ENCODE measurements around the gene FBXW12. TPM values are rescaled to one million over a fixed set of nuclear protein-coding genes. Genes with fewer than 3 reads are reported as not detected.

FBXW12 gene
- total and polyA plus RNA-seq, 4 donors, result not detected

DNA sequence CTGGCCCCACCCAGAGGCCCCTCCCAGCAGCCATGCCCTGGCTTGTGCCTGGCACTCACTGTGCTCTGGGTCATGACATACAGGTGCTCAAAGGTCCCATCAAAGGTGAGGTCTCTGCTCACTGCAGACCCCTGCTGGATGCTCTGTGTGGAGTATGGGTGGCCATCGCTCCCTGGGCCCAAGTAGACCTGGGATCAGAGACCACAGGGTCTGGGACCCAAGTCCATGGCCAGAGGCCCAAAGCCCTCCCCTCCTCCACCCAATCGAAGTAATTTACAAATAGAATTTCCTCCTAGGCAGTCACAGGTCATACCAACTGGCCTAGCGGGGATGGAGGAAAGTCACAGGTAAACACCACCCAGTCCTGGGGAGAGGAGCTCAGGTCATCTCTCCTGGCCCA lies 50.3 kb downstream of the FBXW12 start:
- TF ChIP-seq TAF1 (conservative IDR thresholded peaks at IDR 0.05), result no peak
- peak in 1 of 2 donors; percentile 49 for TF ChIP-seq HNF4A (conservative IDR thresholded peaks at IDR 0.05)
- TF ChIP-seq, protein P1, sequence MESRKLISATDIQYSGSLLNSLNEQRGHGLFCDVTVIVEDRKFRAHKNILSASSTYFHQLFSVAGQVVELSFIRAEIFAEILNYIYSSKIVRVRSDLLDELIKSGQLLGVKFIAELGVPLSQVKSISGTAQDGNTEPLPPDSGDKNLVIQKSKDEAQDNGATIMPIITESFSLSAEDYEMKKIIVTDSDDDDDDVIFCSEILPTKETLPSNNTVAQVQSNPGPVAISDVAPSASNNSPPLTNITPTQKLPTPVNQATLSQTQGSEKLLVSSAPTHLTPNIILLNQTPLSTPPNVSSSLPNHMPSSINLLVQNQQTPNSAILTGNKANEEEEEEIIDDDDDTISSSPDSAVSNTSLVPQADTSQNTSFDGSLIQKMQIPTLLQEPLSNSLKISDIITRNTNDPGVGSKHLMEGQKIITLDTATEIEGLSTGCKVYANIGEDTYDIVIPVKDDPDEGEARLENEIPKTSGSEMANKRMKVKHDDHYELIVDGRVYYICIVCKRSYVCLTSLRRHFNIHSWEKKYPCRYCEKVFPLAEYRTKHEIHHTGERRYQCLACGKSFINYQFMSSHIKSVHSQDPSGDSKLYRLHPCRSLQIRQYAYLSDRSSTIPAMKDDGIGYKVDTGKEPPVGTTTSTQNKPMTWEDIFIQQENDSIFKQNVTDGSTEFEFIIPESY (IDR thresholded peaks at IDR 0.05), result no peak
- no peak overlapping the region for H3K4me3 ChIP-seq (ENCODE audit: low read depth in 1 of 3, low read length in 3 of 3)
- peaks cover 26 to 61% (median 45%) of the 10 kb centered on the region in 4 donors for H3K4me1 ChIP-seq (ENCODE audit: control insufficient read depth in 4 of 4, insufficient read depth in 4 of 4, low read length in 3 of 4)
- H3K27me3 ChIP-seq (ENCODE audit: control insufficient read depth in 4 of 4, insufficient read depth in 4 of 4, low read length in 3 of 4), result no peaks in the 10 kb centered on the region
- WGBS, result 61% methylated on average over 3 of the region's 3 CpGs
- H3K9me3 ChIP-seq (ENCODE audit: control insufficient read depth in 4 of 4, low read length in 3 of 4), result no peaks in the 10 kb centered on the region
- DNase-seq (ENCODE audit: low spot score), result no peak
- no peak overlapping the region for H3K9ac ChIP-seq (ENCODE audit: low read depth in 1 of 2, low read length in 2 of 2)
- H3K36me3 ChIP-seq (ENCODE audit: control insufficient read depth in 4 of 4, insufficient read depth in 3 of 4, low read depth in 1 of 4, low read length in 3 of 4), result peaks cover 0 to 30% (median 17%) of the 10 kb centered on the region in 4 donors
- H3K27ac ChIP-seq (ENCODE audit: low read depth in 1 of 2, low read length in 2 of 2), result no peak overlapping the region

DNA sequence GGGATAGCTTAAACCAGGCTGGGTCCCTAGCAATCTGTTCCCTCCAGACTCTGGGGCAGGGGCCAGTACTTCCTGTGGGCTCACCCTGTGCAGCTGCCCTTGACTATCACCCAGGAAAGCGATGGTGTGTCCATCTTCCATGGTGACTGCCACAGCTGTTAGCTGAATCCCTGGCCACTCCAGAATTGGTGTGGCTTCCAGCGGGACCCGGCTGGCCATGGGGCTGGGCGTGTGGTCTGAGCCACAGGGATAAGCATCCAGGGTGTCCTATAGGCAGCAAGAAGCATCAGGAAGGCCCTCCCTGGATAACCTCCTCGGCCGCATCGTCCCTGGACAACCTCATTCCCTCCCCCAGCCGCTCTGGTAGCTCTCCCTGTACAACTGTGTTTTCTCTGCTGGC lies 50.7 kb downstream of the FBXW12 start:
- no peak overlapping the region for H3K9ac ChIP-seq (ENCODE audit: low read depth in 1 of 2, low read length in 2 of 2)
- H3K36me3 ChIP-seq (ENCODE audit: control insufficient read depth in 4 of 4, insufficient read depth in 3 of 4, low read depth in 1 of 4, low read length in 3 of 4), result peaks cover 0 to 26% (median 15%) of the 10 kb centered on the region in 4 donors

DNA sequence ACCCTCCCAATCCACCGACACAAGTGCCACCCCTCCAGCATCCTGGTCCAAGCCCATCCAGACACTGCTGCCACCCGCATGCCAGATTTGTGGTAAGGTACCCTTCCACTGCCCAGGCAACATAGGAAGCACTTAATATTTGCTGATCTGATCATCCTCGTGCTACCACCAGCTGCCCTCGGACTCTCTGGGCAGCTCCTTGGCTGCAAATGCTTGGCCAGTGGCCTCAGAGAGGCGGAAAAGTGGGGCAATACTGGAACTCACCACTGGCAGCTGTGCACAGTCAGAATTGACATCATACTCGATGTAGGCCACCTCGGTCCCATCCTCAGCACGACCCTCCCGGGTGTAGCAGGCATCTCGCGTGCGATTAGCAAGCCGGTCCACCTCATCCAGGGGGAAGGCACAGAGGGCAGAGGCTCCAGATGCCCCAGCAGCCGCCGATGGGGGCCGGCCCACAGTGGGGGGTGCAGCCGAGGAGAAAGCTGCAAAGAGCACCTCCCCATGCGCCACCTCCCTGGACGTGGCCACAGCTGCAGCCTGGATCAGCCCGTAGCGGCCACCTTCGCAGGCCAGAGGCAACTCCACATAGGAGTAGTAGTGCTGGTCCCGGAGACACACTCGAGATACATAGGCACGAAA lies 51.3 kb downstream of the FBXW12 start:
- Histone ChIP-seq H3K9ac (ENCODE audit: low read depth in 1 of 2, low read length in 2 of 2) (no peak overlapping the region), H3K27me3 (ENCODE audit: control insufficient read depth in 4 of 4, insufficient read depth in 4 of 4, low read length in 3 of 4) (no peaks in the 10 kb centered on the region), H3K4me3 (ENCODE audit: low read depth in 1 of 3, low read length in 3 of 3) (no peak overlapping the region), H3K36me3 (ENCODE audit: control insufficient read depth in 4 of 4, insufficient read depth in 3 of 4, low read depth in 1 of 4, low read length in 3 of 4) (peaks cover 0 to 19% (median 11%) of the 10 kb centered on the region in 4 donors), H3K4me1 (ENCODE audit: control insufficient read depth in 4 of 4, insufficient read depth in 4 of 4, low read length in 3 of 4) (peaks cover 27 to 72% (median 53%) of the 10 kb centered on the region in 4 donors), H3K27ac (ENCODE audit: low read depth in 1 of 2, low read length in 2 of 2) (peak overlapping the region in 1 of 2 donors; percentile 18), H3K9me3 (ENCODE audit: control insufficient read depth in 4 of 4, low read length in 3 of 4) (no peaks in the 10 kb centered on the region)
- 76% methylated on average over 25 of the region's 25 CpGs for WGBS
- no peak for DNase-seq (ENCODE audit: low spot score)
- TF ChIP-seq GABPA (IDR thresholded peaks at IDR 0.05 in 1 of 2, conservative IDR thresholded peaks at IDR 0.05 in 1 of 2), result no peak
- TF ChIP-seq FOXA1 (IDR thresholded peaks at IDR 0.05), result no peak
- TF ChIP-seq HNF4G (IDR thresholded peaks at IDR 0.05), result no peak
- TF ChIP-seq NR2F2 (IDR thresholded peaks at IDR 0.05), result no peak
- TF ChIP-seq JUND (IDR thresholded peaks at IDR 0.05), result no peak
- TF ChIP-seq, protein P2, sequence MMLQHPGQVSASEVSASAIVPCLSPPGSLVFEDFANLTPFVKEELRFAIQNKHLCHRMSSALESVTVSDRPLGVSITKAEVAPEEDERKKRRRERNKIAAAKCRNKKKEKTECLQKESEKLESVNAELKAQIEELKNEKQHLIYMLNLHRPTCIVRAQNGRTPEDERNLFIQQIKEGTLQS (IDR thresholded peaks at IDR 0.05), result no peak
- TF ChIP-seq EGR1 (IDR thresholded peaks at IDR 0.05; ENCODE audit: low read depth in 2 of 2), result no peak
- TF ChIP-seq HNF4A (conservative IDR thresholded peaks at IDR 0.05), result no peak
- TF ChIP-seq, protein P3, sequence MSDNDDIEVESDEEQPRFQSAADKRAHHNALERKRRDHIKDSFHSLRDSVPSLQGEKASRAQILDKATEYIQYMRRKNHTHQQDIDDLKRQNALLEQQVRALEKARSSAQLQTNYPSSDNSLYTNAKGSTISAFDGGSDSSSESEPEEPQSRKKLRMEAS (IDR thresholded peaks at IDR 0.05), result no peak
- TF ChIP-seq, protein P4, sequence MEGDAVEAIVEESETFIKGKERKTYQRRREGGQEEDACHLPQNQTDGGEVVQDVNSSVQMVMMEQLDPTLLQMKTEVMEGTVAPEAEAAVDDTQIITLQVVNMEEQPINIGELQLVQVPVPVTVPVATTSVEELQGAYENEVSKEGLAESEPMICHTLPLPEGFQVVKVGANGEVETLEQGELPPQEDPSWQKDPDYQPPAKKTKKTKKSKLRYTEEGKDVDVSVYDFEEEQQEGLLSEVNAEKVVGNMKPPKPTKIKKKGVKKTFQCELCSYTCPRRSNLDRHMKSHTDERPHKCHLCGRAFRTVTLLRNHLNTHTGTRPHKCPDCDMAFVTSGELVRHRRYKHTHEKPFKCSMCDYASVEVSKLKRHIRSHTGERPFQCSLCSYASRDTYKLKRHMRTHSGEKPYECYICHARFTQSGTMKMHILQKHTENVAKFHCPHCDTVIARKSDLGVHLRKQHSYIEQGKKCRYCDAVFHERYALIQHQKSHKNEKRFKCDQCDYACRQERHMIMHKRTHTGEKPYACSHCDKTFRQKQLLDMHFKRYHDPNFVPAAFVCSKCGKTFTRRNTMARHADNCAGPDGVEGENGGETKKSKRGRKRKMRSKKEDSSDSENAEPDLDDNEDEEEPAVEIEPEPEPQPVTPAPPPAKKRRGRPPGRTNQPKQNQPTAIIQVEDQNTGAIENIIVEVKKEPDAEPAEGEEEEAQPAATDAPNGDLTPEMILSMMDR (IDR thresholded peaks at IDR 0.05; ENCODE audit: low read depth, low read length, missing input control), result no peak
- no peak for TF ChIP-seq YY1 (IDR thresholded peaks at IDR 0.05)
- TF ChIP-seq, protein P5, sequence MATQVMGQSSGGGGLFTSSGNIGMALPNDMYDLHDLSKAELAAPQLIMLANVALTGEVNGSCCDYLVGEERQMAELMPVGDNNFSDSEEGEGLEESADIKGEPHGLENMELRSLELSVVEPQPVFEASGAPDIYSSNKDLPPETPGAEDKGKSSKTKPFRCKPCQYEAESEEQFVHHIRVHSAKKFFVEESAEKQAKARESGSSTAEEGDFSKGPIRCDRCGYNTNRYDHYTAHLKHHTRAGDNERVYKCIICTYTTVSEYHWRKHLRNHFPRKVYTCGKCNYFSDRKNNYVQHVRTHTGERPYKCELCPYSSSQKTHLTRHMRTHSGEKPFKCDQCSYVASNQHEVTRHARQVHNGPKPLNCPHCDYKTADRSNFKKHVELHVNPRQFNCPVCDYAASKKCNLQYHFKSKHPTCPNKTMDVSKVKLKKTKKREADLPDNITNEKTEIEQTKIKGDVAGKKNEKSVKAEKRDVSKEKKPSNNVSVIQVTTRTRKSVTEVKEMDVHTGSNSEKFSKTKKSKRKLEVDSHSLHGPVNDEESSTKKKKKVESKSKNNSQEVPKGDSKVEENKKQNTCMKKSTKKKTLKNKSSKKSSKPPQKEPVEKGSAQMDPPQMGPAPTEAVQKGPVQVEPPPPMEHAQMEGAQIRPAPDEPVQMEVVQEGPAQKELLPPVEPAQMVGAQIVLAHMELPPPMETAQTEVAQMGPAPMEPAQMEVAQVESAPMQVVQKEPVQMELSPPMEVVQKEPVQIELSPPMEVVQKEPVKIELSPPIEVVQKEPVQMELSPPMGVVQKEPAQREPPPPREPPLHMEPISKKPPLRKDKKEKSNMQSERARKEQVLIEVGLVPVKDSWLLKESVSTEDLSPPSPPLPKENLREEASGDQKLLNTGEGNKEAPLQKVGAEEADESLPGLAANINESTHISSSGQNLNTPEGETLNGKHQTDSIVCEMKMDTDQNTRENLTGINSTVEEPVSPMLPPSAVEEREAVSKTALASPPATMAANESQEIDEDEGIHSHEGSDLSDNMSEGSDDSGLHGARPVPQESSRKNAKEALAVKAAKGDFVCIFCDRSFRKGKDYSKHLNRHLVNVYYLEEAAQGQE (IDR thresholded peaks at IDR 0.05), result no peak

More for the DNA sequence above, 50.7 kb downstream of the FBXW12 start:
- Histone ChIP-seq H3K27me3 (ENCODE audit: control insufficient read depth in 4 of 4, insufficient read depth in 4 of 4, low read length in 3 of 4) (no peaks in the 10 kb centered on the region), H3K9me3 (ENCODE audit: control insufficient read depth in 4 of 4, low read length in 3 of 4) (no peaks in the 10 kb centered on the region), H3K4me1 (ENCODE audit: control insufficient read depth in 4 of 4, insufficient read depth in 4 of 4, low read length in 3 of 4) (peaks cover 27 to 65% (median 49%) of the 10 kb centered on the region in 4 donors), H3K4me3 (ENCODE audit: low read depth in 1 of 3, low read length in 3 of 3) (no peak overlapping the region), H3K27ac (ENCODE audit: low read depth in 1 of 2, low read length in 2 of 2) (no peak overlapping the region)
- TF ChIP-seq RAD21 (IDR thresholded peaks at IDR 0.05) (no peak), FOXA2 (IDR thresholded peaks at IDR 0.05) (no peak), HNF4A (conservative IDR thresholded peaks at IDR 0.05) (no peak), YY1 (IDR thresholded peaks at IDR 0.05) (no peak), JUND (IDR thresholded peaks at IDR 0.05) (no peak), HNF4G (IDR thresholded peaks at IDR 0.05) (no peak), NR2F2 (IDR thresholded peaks at IDR 0.05) (no peak)
- TF ChIP-seq, protein P1 (IDR thresholded peaks at IDR 0.05), result no peak
- no peak for DNase-seq (ENCODE audit: low spot score)
- WGBS, result 86% methylated on average over 8 of the region's 8 CpGs
